HEK293 (cell line): ENCODE results near the gene PANX1.

Experiments used
- CTCF ChIA-PET: fragments of 350-600 bp; formaldehyde crosslinking; extraction: SDS; loops from one replicate; lab custom pipeline; 2021; ENCODE audit warnings: antibody characterized with exemption; lab: Yijun Ruan, JAX
- POLR2A ChIA-PET: fragments of 300-600 bp; formaldehyde crosslinking; extraction: SDS; loops from one replicate; lab custom pipeline; 2020; ENCODE audit warnings: antibody characterized with exemption, inconsistent platforms; lab: Yijun Ruan, JAX
- H3K27ac ChIP-seq: fragments of 200-500 bp; sonication (Bioruptor generic); 2 replicates; pipeline ENCODE4 v1.5.1; 2014; ENCODE audit warnings: low read depth, low read length, control low read depth, inconsistent platforms; ENCODE audit errors: extremely low read depth
- H3K36me3 ChIP-seq, 2 experiments: fragments of 200-500 bp in 1 of 2; sonication (Bioruptor generic) in 1 of 2; 1 replicate in 1 of 2; 2 replicates in 1 of 2; pipeline ENCODE4 v1.5.1; 2014 to 2017; ENCODE audit warnings: inconsistent platforms in 2 of 2, low read length in 2 of 2; ENCODE audit not compliant: control insufficient read depth in 2 of 2, insufficient read depth in 1 of 2
- H3K4me1 ChIP-seq: fragments of 200-500 bp; sonication (Bioruptor generic); 2 replicates; pipeline ENCODE4 v1.5.1; 2014; ENCODE audit warnings: mild to moderate bottlenecking, low read length, inconsistent platforms; ENCODE audit not compliant: control insufficient read depth, insufficient read depth
- H3K4me3 ChIP-seq: 2 replicates; pipeline ENCODE4 v1.5.1; 2011; ENCODE audit warnings: low read depth, mild to moderate bottlenecking, control low read depth, low read length, moderate library complexity
- H3K9me3 ChIP-seq: fragments of 200-500 bp; sonication (Bioruptor generic); 2 replicates; pipeline ENCODE4 v1.5.1; 2014; ENCODE audit warnings: low read depth, low read length, inconsistent platforms; ENCODE audit not compliant: control insufficient read depth, insufficient read depth
- BCL11B ChIP-seq: fragments of 450-650 bp; formaldehyde crosslinking; IDR thresholded peaks from 2 replicates; pipeline ENCODE4 v1.5.1; 2016; ENCODE audit warnings: low read depth, missing biosample characterization, missing genetic modification characterization
- PRDM4 ChIP-seq: fragments of 450-650 bp; formaldehyde crosslinking; IDR thresholded peaks from 2 replicates; pipeline ENCODE4 v1.5.1; 2017; ENCODE audit warnings: missing biosample characterization, missing genetic modification characterization
- REST ChIP-seq: fragments of 450-650 bp; formaldehyde crosslinking; IDR thresholded peaks from 2 replicates; pipeline ENCODE4 v1.5.1; 2016; ENCODE audit warnings: missing biosample characterization, missing genetic modification characterization
- SP2 ChIP-seq: fragments of 450-650 bp; formaldehyde crosslinking; IDR thresholded peaks from 2 replicates; pipeline ENCODE4 v1.5.1; 2016; ENCODE audit warnings: missing biosample characterization, missing genetic modification characterization
- YY2 ChIP-seq: fragments of 450-650 bp; formaldehyde crosslinking; IDR thresholded peaks from 2 replicates; pipeline ENCODE4 v1.5.1; 2016; ENCODE audit warnings: missing biosample characterization, missing genetic modification characterization
- ZFP3 ChIP-seq: fragments of 450-650 bp; formaldehyde crosslinking; IDR thresholded peaks from 2 replicates; pipeline ENCODE4 v1.5.1; 2016; ENCODE audit warnings: low read depth, missing biosample characterization, missing genetic modification characterization
- ZFP69B ChIP-seq: fragments of 450-650 bp; formaldehyde crosslinking; IDR thresholded peaks from 2 replicates; pipeline ENCODE4 v1.5.1; 2016; ENCODE audit warnings: missing biosample characterization, missing genetic modification characterization
- ZNF148 ChIP-seq: fragments of 450-650 bp; formaldehyde crosslinking; IDR thresholded peaks from 2 replicates; pipeline ENCODE4 v1.5.0; 2017; ENCODE audit warnings: missing biosample characterization, missing genetic modification characterization, borderline replicate concordance
- ZNF174 ChIP-seq: fragments of 450-650 bp; formaldehyde crosslinking; IDR thresholded peaks from 2 replicates; pipeline ENCODE4 v1.5.0; 2017; ENCODE audit warnings: missing biosample characterization, mild to moderate bottlenecking, missing genetic modification characterization
- ZNF184 ChIP-seq: fragments of 450-650 bp; IDR thresholded peaks from 2 replicates; pipeline ENCODE4 v1.5.1; 2018; ENCODE audit warnings: missing biosample characterization, mild to moderate bottlenecking, missing genetic modification characterization
- ZNF433 ChIP-seq: fragments of 450-650 bp; formaldehyde crosslinking; IDR thresholded peaks from 2 replicates; pipeline ENCODE4 v1.5.1; 2016; ENCODE audit warnings: missing biosample characterization, missing genetic modification characterization, low read depth
- ZNF518A ChIP-seq: fragments of 450-650 bp; formaldehyde crosslinking; conservative IDR thresholded peaks from 2 replicates; pipeline ENCODE4 v1.5.1; 2016; ENCODE audit warnings: low read depth, missing biosample characterization, missing genetic modification characterization
- ZNF623 ChIP-seq: fragments of 450-650 bp; formaldehyde crosslinking; IDR thresholded peaks from 2 replicates; pipeline ENCODE4 v1.5.1; 2016; ENCODE audit warnings: missing biosample characterization, missing genetic modification characterization
- ZNF624 ChIP-seq: fragments of 450-650 bp; formaldehyde crosslinking; IDR thresholded peaks from 2 replicates; pipeline ENCODE4 v1.5.1; 2017; ENCODE audit warnings: missing biosample characterization, missing genetic modification characterization
- ZNF664 ChIP-seq: fragments of 450-650 bp; formaldehyde crosslinking; IDR thresholded peaks from 2 replicates; pipeline ENCODE4 v1.5.1; 2016; ENCODE audit warnings: missing biosample characterization, missing genetic modification characterization
- ZNF692 ChIP-seq: fragments of 450-650 bp; formaldehyde crosslinking; IDR thresholded peaks from 2 replicates; pipeline ENCODE4 v1.5.1; 2016; ENCODE audit warnings: missing biosample characterization, missing genetic modification characterization
- ZNF830 ChIP-seq: fragments of 450-650 bp; IDR thresholded peaks from 2 replicates; pipeline ENCODE4 v1.5.0; 2018; ENCODE audit warnings: missing biosample characterization, missing genetic modification characterization, low read depth, mild to moderate bottlenecking, moderate library complexity

PANX1 gene

GRCh38 chr11:94145431-94145830 is 16.8 kb downstream of the PANX1 start:
- CTCF ChIA-PET: interaction anchor here (0.7 kb wide), 1 partner anchor 26 kb away, joined by 3 read pairs; no protein-coding TSS in a partner anchor
- TF ChIP-seq BCL11B (tag by site-specific recombination) (no peak), ZFP3 (tag by site-specific recombination) (no peak), YY2 (tag by site-specific recombination) (no peak), ZNF623 (tag by site-specific recombination) (no peak), ZNF174 (tag by site-specific recombination) (no peak), ZNF148 (tag by site-specific recombination) (no peak), ZNF624 (tag by site-specific recombination) (no peak), PRDM4 (no peak), SP2 (no peak)
- Histone ChIP-seq H3K4me3 (no peak overlapping the region), H3K36me3 (no peaks in the 10 kb centered on the region), H3K9me3 (no peaks in the 10 kb centered on the region), H3K4me1 (peaks cover 17% of the 10 kb centered on the region), H3K27ac (no peak overlapping the region)
- POLR2A ChIA-PET: interaction anchor here (1.8 kb wide), 1 partner anchor 10 kb away, joined by 7 read pairs; no protein-coding TSS in a partner anchor

- Histone ChIP-seq H3K9me3 (no peaks in the 10 kb centered on the region), H3K36me3 (no peaks in the 10 kb centered on the region), H3K27ac (no peak overlapping the region), H3K4me1 (peaks cover 19% of the 10 kb centered on the region), H3K4me3 (no peak overlapping the region)
- POLR2A ChIA-PET: no interaction called here
- CTCF ChIA-PET: interaction anchor here (0.7 kb wide), 1 partner anchor 25 kb away, joined by 3 read pairs; no protein-coding TSS in a partner anchor
- no peak for TF ChIP-seq ZNF184 (tag by site-specific recombination)
- no peak for TF ChIP-seq ZNF664
- no peak for TF ChIP-seq REST (tag by site-specific recombination)
- no peak for TF ChIP-seq ZNF692 (tag by site-specific recombination)
- no peak for TF ChIP-seq ZNF830 (tag by site-specific recombination)
- no peak for TF ChIP-seq ZFP69B (tag by site-specific recombination)
- TF ChIP-seq ZNF433: no peak
- no peak for TF ChIP-seq ZNF518A (tag by site-specific recombination)
Observed at GRCh38 chr11:94145916-94146315, 17.3 kb downstream of the PANX1 start.
